Stomach (tissue), 4 donors: ENCODE results near the gene CRIM1.

Experiments
- CTCF ChIP-seq, 7 experiments: fragments of 450-650 bp in 4 of 7; fragments of 200-600 bp in 3 of 7; sonication (generic) in 3 of 7; IDR thresholded peaks; one replicate each; pipeline ENCODE4 v1.5.1; 2016 to 2019; ENCODE audit warnings: antibody characterized with exemption in 7 of 7, control low read depth in 2 of 7, mild to moderate bottlenecking in 1 of 7
- POLR2A ChIP-seq, 4 donors: fragments of 450-650 bp; IDR thresholded peaks; one replicate each; pipeline ENCODE4 v1.6.1; 2016; ENCODE audit warnings: antibody characterized with exemption in 4 of 4, control low read depth in 2 of 4, mild to moderate bottlenecking in 1 of 4, moderate library complexity in 1 of 4
- POLR2AphosphoS5 ChIP-seq, 3 donors: sonication (generic); formaldehyde crosslinking; IDR thresholded peaks; one replicate each; pipeline ENCODE4 v1.6.1; 2016; ENCODE audit warnings: antibody characterized with exemption in 3 of 3

DNA sequence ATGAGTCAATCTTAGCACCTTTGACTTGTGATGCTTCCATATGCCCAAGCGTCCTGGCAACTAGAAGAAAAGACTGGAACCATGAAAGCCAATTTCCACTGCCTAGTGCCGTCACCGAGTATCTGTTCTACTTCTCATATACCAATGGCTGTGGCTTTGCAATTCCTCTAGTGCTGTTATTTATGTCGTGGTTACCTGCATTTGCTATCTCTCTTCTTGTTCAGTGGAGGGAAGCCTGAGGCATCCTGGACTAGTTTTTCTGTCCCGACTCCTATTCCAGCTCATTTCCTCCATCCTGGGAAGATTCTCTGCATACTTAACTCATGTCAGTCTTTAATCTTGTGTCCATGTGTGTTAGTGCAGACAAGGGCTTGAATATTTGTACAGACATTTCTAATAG is 124.5 kb downstream of the CRIM1 start:
- TF ChIP-seq CTCF (IDR thresholded peaks at IDR 0.05) (no peak), POLR2AphosphoS5 (IDR thresholded peaks at IDR 0.05) (no peak), POLR2A (IDR thresholded peaks at IDR 0.05) (no peak)
